HL-60 (cell line): ENCODE results near the gene TMEM151A.

Source experiments
- GABPA ChIP-seq: IDR thresholded peaks from 2 replicates; pipeline ENCODE4 v1.6.1; 2012; ENCODE audit warnings: low read depth
- POLR2AphosphoS5 ChIP-seq: IDR thresholded peaks from 2 replicates; pipeline ENCODE4 v1.6.1; 2012; ENCODE audit warnings: low read depth
- TF ChIP-seq, protein P1 (sequence below): IDR thresholded peaks from 2 replicates; pipeline ENCODE4 v1.6.1; 2012; ENCODE audit warnings: low read depth; ENCODE audit not compliant: insufficient replicate concordance

GRCh38 chr11:66294626-66295620, 3.2 kb downstream of the TMEM151A start:
- TF ChIP-seq, protein P1, sequence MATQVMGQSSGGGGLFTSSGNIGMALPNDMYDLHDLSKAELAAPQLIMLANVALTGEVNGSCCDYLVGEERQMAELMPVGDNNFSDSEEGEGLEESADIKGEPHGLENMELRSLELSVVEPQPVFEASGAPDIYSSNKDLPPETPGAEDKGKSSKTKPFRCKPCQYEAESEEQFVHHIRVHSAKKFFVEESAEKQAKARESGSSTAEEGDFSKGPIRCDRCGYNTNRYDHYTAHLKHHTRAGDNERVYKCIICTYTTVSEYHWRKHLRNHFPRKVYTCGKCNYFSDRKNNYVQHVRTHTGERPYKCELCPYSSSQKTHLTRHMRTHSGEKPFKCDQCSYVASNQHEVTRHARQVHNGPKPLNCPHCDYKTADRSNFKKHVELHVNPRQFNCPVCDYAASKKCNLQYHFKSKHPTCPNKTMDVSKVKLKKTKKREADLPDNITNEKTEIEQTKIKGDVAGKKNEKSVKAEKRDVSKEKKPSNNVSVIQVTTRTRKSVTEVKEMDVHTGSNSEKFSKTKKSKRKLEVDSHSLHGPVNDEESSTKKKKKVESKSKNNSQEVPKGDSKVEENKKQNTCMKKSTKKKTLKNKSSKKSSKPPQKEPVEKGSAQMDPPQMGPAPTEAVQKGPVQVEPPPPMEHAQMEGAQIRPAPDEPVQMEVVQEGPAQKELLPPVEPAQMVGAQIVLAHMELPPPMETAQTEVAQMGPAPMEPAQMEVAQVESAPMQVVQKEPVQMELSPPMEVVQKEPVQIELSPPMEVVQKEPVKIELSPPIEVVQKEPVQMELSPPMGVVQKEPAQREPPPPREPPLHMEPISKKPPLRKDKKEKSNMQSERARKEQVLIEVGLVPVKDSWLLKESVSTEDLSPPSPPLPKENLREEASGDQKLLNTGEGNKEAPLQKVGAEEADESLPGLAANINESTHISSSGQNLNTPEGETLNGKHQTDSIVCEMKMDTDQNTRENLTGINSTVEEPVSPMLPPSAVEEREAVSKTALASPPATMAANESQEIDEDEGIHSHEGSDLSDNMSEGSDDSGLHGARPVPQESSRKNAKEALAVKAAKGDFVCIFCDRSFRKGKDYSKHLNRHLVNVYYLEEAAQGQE: no peak
- no peak for TF ChIP-seq GABPA
- no peak for TF ChIP-seq POLR2AphosphoS5
